Naive thymus-derived CD4-positive, alpha-beta T cell (primary cell): Measurements from ENCODE around the gene CEP55. TPM values are rescaled to one million over a fixed set of nuclear protein-coding genes. Genes with fewer than 3 reads are reported as not detected.

Experiments used
- ATAC-seq: fragments of 150-1000 bp; cut with Tn5 transposase; 2 replicates; pipeline ENCODE4 v1.10.0; 2021; ENCODE audit warnings: mild to moderate bottlenecking, moderate library complexity
- CTCF ChIA-PET: fragments of 350-600 bp; sonication (Branson Sonifier 250); formaldehyde crosslinking; loops from one replicate; lab custom pipeline; 2021; ENCODE audit warnings: antibody characterized with exemption; lab: Charles Lee
- POLR2A ChIA-PET: fragments of 350-600 bp; sonication (Branson Sonifier 250); formaldehyde crosslinking; loops from one replicate; lab custom pipeline; 2021; ENCODE audit warnings: antibody characterized with exemption, inconsistent platforms; lab: Charles Lee
- DNase-seq, 9 donors: peaks; one replicate each; pipeline versions ENCODE4 v3.0.0 to v3.0.0-alpha.2; 2020 to 2022; ENCODE audit warnings: mixed read lengths in 1 of 9
- H3K27ac ChIP-seq: one replicate; pipeline ENCODE4 v1.7.0; 2013; ENCODE audit warnings: mild to moderate bottlenecking, low read depth, low read length, moderate library complexity
- H3K27me3 ChIP-seq, 2 donors: one replicate each; pipeline ENCODE4 v1.7.0; 2013; ENCODE audit warnings: low read length in 2 of 2, mild to moderate bottlenecking in 2 of 2, moderate library complexity in 2 of 2; ENCODE audit not compliant: control insufficient read depth in 2 of 2, insufficient read depth in 2 of 2
- H3K36me3 ChIP-seq, 3 experiments: 1 replicate in 2 of 3; 2 replicates in 1 of 3; pipeline ENCODE4 v1.7.0; 2013; ENCODE audit warnings: low read length in 3 of 3, mild to moderate bottlenecking in 3 of 3, moderate library complexity in 1 of 3; ENCODE audit not compliant: insufficient read depth in 3 of 3, control insufficient read depth in 2 of 3
- H3K4me1 ChIP-seq, 2 donors: one replicate each; pipeline ENCODE4 v1.7.0; 2013; ENCODE audit warnings: low read length in 2 of 2, mild to moderate bottlenecking in 2 of 2, moderate library complexity in 1 of 2; ENCODE audit not compliant: control insufficient read depth in 2 of 2, insufficient read depth in 2 of 2
- H3K4me3 ChIP-seq: 2 replicates; pipeline ENCODE4 v1.7.0; 2013; ENCODE audit warnings: mild to moderate bottlenecking, low read length
- H3K9me3 ChIP-seq, 3 experiments: 1 replicate in 2 of 3; 2 replicates in 1 of 3; pipeline ENCODE4 v1.7.0; 2013; ENCODE audit warnings: low read length in 3 of 3; ENCODE audit not compliant: control insufficient read depth in 2 of 3
- H3K27ac Mint-ChIP-seq, 9 donors: one replicate each; pipeline ENCODE4 v1.8.0; 2020 to 2022; ENCODE audit warnings: mixed read lengths in 9 of 9, mild to moderate bottlenecking in 8 of 9, moderate library complexity in 5 of 9, inconsistent platforms in 2 of 9
- H3K27me3 Mint-ChIP-seq, 5 donors: one replicate each; pipeline ENCODE4 v1.8.0; 2021 to 2022; ENCODE audit warnings: mixed read lengths in 5 of 5, mild to moderate bottlenecking in 1 of 5
- H3K36me3 Mint-ChIP-seq, 5 donors: one replicate each; pipeline ENCODE4 v1.8.0; 2020 to 2022; ENCODE audit warnings: mixed read lengths in 5 of 5, mild to moderate bottlenecking in 3 of 5, inconsistent platforms in 1 of 5
- H3K4me1 Mint-ChIP-seq, 7 donors: one replicate each; pipeline ENCODE4 v1.8.0; 2020 to 2022; ENCODE audit warnings: mixed read lengths in 7 of 7, mild to moderate bottlenecking in 3 of 7, inconsistent platforms in 1 of 7
- H3K4me3 Mint-ChIP-seq, 10 donors: one replicate each; pipeline ENCODE4 v1.8.0; 2020 to 2022; ENCODE audit warnings: mild to moderate bottlenecking in 10 of 10, mixed read lengths in 10 of 10, moderate library complexity in 6 of 10, inconsistent platforms in 2 of 10
- H3K9me3 Mint-ChIP-seq, 11 donors: one replicate each; pipeline ENCODE4 v1.8.0; 2020 to 2022; ENCODE audit warnings: mixed read lengths in 11 of 11, mild to moderate bottlenecking in 4 of 11, inconsistent platforms in 1 of 11, moderate library complexity in 1 of 11
- intact Hi-C, 2 donors: fragments of 100-400 bp; cut with micrococcal nuclease; formaldehyde crosslinking; loops; one replicate each; pipeline ENCODE4 v1.15.1; 2023
- polyA plus RNA-seq, 2 donors: library from polyadenylated mRNA; unstranded; fragments of 300-500 nt; fragmentation: Illumina TruSeq; gene quantifications; one replicate each; pipeline ENCODE4 v1.2.3, GENCODE V29; 2021
- total RNA-seq, 6 experiments: library from RNA in 5 of 6; stranded (reverse) in 5 of 6; gene quantifications; 1 replicate in 5 of 6; 2 replicates in 1 of 6; pipeline ENCODE4 v1.2.3 and lab custom pipeline; 2021 to 2026

CEP55 gene
- total and polyA plus RNA-seq, 7 experiments from 2014 or later, result 0.54 to 48.6 TPM; not detected in 5

DNA sequence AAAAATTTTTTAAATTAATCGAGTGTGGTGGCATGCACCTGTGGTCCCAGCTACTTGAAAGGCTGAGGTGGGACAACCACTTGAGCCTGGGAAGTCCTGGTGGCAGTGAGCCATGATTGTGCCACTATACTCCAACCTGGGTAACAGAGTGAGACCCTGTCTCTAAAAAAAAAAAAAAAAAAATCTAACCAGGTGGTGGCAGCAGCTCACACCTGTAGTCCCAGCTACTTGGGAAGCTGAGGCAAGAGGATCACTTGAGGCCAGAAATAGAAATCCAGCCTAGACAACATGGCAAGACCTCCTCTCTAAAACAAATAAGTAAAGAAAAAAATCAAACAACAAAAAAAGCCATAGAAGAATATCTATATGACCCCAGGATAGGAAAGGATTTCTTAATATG, 10.7 kb upstream of the CEP55 start:
- peaks cover 3 to 45% (median 35%) of the 10 kb centered on the region in 5 donors for H3K27me3 Mint-ChIP-seq
- intact Hi-C loops, result loop anchor here in 1 of 2 donors (1.0 to 10.0 kb wide), 2 partner anchors 26 to 401 kb away; no protein-coding TSS in a partner anchor
- peaks cover 0 to 5% (median 0%) of the 10 kb centered on the region in 5 donors for H3K36me3 Mint-ChIP-seq
- no peak overlapping the region for H3K4me3 Mint-ChIP-seq
- H3K27ac Mint-ChIP-seq, result no peak overlapping the region
- Histone ChIP-seq H3K27ac (no peak overlapping the region), H3K36me3 (no peaks in the 10 kb centered on the region), H3K4me1 (peaks cover 5 to 6% of the 10 kb centered on the region in 2 donors), H3K27me3 (peaks cover 3 to 9% of the 10 kb centered on the region in 2 donors), H3K9me3 (no peaks in the 10 kb centered on the region), H3K4me3 (no peak overlapping the region)
- ChIA-PET POLR2A (no interaction called here), CTCF (interaction anchor here (1.1 to 14.5 kb wide), 2 partner anchors 26 to 110 kb away, joined by 3 to 309 read pairs; no protein-coding TSS in a partner anchor)
- no peak for ATAC-seq
- DNase-seq, result no peak
- H3K4me1 Mint-ChIP-seq, result peaks cover 5 to 14% (median 11%) of the 10 kb centered on the region in 7 donors
- peaks cover 0 to 2% (median 0%) of the 10 kb centered on the region in 11 donors for H3K9me3 Mint-ChIP-seq

DNA sequence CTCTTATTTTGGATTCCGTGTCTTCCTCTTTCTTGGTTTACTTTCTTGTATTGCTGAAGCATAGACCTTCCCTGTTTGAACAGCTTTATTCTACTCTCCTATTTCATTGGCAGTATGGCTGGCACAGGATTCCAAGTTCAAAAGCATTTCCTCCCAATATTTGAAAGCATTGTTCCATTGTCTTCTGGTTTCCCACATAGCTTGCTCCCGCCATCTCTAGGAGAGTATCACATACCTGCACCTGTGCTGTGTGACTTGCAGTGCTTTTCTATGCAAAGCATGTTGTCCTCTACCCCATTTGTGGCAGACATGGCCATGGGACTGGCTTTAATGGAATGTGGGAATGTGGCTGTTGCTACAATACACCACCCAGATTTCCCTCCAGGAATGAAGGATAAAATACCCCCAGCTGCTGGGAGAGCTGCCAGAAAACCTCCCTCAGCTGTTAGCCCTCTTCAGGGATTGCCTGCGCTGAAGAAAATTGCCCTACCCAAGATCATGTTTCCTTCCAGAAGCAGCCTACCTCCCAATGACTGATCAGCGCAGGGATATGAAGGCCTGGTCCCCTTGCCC, 7.4 kb upstream of the CEP55 start:
- Histone ChIP-seq H3K27me3 (no peaks in the 10 kb centered on the region), H3K36me3 (no peaks in the 10 kb centered on the region), H3K9me3 (no peaks in the 10 kb centered on the region), H3K27ac (no peak overlapping the region), H3K4me3 (no peak overlapping the region), H3K4me1 (no peaks in the 10 kb centered on the region)
- no peak overlapping the region for H3K27ac Mint-ChIP-seq
- POLR2A ChIA-PET, result no interaction called here
- no peak for DNase-seq
- no peaks in the 10 kb centered on the region for H3K4me1 Mint-ChIP-seq
- intact Hi-C loops, result loop anchor here in 1 of 2 donors (10.0 kb wide), 1 partner anchor 404 kb away; no protein-coding TSS in a partner anchor
- peaks cover 0 to 5% (median 0%) of the 10 kb centered on the region in 5 donors for H3K36me3 Mint-ChIP-seq
- H3K9me3 Mint-ChIP-seq, result peaks cover 0 to 2% (median 0%) of the 10 kb centered on the region in 11 donors
- CTCF ChIA-PET, result interaction anchor here (1.1 to 14.5 kb wide), 2 partner anchors 113 to 373 kb away, joined by 3 to 309 read pairs; no protein-coding TSS in a partner anchor
- H3K27me3 Mint-ChIP-seq, result peaks cover 3 to 34% (median 22%) of the 10 kb centered on the region in 5 donors
- no peak for ATAC-seq
- no peak overlapping the region for H3K4me3 Mint-ChIP-seq

DNA sequence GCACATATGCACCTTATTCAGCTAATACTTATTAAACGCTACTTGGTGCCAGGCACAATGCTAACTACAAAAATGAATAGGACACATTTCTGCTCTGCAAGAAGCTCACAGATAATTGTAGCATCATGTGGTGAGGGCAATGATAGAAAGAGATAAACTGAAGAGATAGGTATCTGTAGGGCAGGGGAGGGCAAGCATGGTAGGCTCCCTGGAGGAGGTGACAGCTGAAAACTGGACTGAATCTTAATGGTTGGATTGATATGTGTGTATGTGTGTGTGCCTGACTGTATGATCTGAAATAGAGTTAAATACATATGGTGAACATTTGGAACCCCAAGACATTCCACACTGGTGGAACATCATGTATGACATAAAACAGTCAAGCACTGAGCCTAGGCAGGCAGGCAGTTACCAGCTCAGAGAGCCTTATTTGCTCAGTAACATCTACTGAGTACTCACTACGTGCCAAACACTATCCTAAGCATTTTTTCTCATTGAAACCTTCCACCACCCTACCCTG, 4.8 kb upstream of the CEP55 start:
- H3K36me3 Mint-ChIP-seq, result peaks cover 0 to 5% (median 0%) of the 10 kb centered on the region in 5 donors
- H3K27ac ChIP-seq, result no peak overlapping the region
- intact Hi-C loops, result loop anchor here (10.0 kb wide), 2 partner anchors 1247 to 1697 kb away; partner anchors contain the start of gene TNKS2 (in 1 of the 2)
- H3K27me3 ChIP-seq, result no peaks in the 10 kb centered on the region
- H3K4me1 Mint-ChIP-seq, result peaks cover 0 to 10% (median 6%) of the 10 kb centered on the region in 7 donors
- ChIA-PET POLR2A (interaction anchor here (0.5 kb wide), 1 partner anchor 63 kb away, joined by 4 read pairs; no protein-coding TSS in a partner anchor), CTCF (interaction anchor here (0.6 to 14.5 kb wide), 4 partner anchors 9 to 206 kb away, joined by 3 to 309 read pairs (median 8); partner anchors contain the start of gene MYOF)
- peaks cover 3 to 25% (median 17%) of the 10 kb centered on the region in 5 donors for H3K27me3 Mint-ChIP-seq
- H3K4me3 Mint-ChIP-seq, result no peak overlapping the region
- H3K27ac Mint-ChIP-seq, result no peak overlapping the region
- no peaks in the 10 kb centered on the region for H3K9me3 ChIP-seq
- no peaks in the 10 kb centered on the region for H3K36me3 ChIP-seq
- ATAC-seq (no peak), DNase-seq (no peak)
- peaks cover 3 to 8% of the 10 kb centered on the region in 2 donors for H3K4me1 ChIP-seq
- H3K4me3 ChIP-seq, result no peak overlapping the region
- peaks cover 0 to 2% (median 0%) of the 10 kb centered on the region in 11 donors for H3K9me3 Mint-ChIP-seq

DNA sequence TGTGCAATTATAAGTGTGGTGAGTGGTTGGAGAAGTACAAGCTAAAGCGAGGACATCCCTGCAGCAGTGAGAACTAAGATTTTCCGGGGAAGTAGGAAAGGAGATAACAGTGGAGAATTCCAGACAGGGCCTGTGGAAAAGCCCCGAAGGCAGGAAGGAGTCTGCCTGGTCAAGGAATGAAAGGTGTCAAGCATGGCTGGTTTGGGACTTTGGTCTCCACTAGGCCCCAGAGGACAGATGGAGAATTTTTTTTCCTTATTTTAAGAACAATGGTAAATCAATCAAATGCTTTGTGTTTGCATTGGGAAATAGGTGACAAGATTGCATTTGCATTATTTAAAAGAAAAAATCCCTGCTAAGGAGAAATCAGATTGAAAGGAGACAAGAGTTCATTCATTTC, 3.2 kb upstream of the CEP55 start:
- peaks cover 3 to 21% (median 17%) of the 10 kb centered on the region in 5 donors for H3K27me3 Mint-ChIP-seq
- POLR2A ChIA-PET, result no interaction called here
- ATAC-seq (no peak), DNase-seq (no peak)
- peaks cover 0 to 5% (median 0%) of the 10 kb centered on the region in 5 donors for H3K36me3 Mint-ChIP-seq
- no peak overlapping the region for H3K4me3 Mint-ChIP-seq
- no peak overlapping the region for H3K27ac ChIP-seq
- intact Hi-C loops, result loop anchor here (10.0 kb wide), 2 partner anchors 1248 to 1698 kb away; partner anchors contain the start of gene TNKS2 (in 1 of the 2)
- CTCF ChIA-PET, result no interaction called here
- peaks cover 0 to 22% (median 11%) of the 10 kb centered on the region in 7 donors for H3K4me1 Mint-ChIP-seq
- H3K27me3 ChIP-seq, result no peaks in the 10 kb centered on the region
- no peak overlapping the region for H3K4me3 ChIP-seq
- H3K36me3 ChIP-seq, result no peaks in the 10 kb centered on the region
- no peak overlapping the region for H3K27ac Mint-ChIP-seq
- peaks cover 7 to 11% of the 10 kb centered on the region in 2 donors for H3K4me1 ChIP-seq
- H3K9me3 ChIP-seq, result no peaks in the 10 kb centered on the region
- H3K9me3 Mint-ChIP-seq, result peaks cover 0 to 1% (median 0%) of the 10 kb centered on the region in 11 donors

DNA sequence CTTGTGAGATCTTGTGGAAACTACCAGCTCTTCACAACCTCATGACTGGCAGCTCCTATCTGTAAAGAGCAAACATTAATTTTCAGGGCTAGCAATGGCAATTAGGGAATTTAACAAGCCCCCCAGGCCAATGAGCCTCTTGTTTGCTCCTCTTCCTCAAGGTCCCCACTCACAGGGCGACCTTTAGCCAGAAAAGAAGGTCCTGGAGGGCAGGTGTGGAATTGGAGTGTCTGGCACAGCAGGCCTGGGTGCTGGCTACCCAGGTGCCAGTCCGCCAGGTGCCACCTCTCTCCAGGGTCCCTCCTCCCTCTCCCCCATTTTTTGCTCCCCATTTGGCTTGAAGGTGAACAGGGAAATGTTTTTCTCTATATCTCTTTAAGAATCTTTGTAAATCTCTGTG, 1.9 kb upstream of the CEP55 start:
- peaks cover 0 to 2% (median 0%) of the 10 kb centered on the region in 11 donors for H3K9me3 Mint-ChIP-seq
- H3K27me3 Mint-ChIP-seq, result peaks cover 0 to 14% (median 8%) of the 10 kb centered on the region in 5 donors
- H3K27ac Mint-ChIP-seq, result no peak overlapping the region
- H3K9me3 ChIP-seq, result no peaks in the 10 kb centered on the region
- ATAC-seq (no peak), DNase-seq (no peak)
- intact Hi-C loops, result loop anchor here (10.0 kb wide), 2 partner anchors 1250 to 1700 kb away; partner anchors contain the start of gene TNKS2 (in 1 of the 2)
- H3K36me3 ChIP-seq, result no peaks in the 10 kb centered on the region
- no peaks in the 10 kb centered on the region for H3K27me3 ChIP-seq
- H3K4me3 ChIP-seq, result no peak overlapping the region
- no peak overlapping the region for H3K27ac ChIP-seq
- peaks cover 0 to 4% (median 0%) of the 10 kb centered on the region in 5 donors for H3K36me3 Mint-ChIP-seq
- H3K4me3 Mint-ChIP-seq, result peak overlapping the region in 1 of 10 donors; percentile 13
- H3K4me1 Mint-ChIP-seq, result peaks cover 0 to 33% (median 12%) of the 10 kb centered on the region in 7 donors
- POLR2A ChIA-PET, result no interaction called here
- H3K4me1 ChIP-seq, result peaks cover 7 to 11% of the 10 kb centered on the region in 2 donors
- CTCF ChIA-PET, result interaction anchor here (1.5 kb wide), 1 partner anchor 12 kb away, joined by 3 read pairs; the partner anchor contains the start of gene MYOF

DNA sequence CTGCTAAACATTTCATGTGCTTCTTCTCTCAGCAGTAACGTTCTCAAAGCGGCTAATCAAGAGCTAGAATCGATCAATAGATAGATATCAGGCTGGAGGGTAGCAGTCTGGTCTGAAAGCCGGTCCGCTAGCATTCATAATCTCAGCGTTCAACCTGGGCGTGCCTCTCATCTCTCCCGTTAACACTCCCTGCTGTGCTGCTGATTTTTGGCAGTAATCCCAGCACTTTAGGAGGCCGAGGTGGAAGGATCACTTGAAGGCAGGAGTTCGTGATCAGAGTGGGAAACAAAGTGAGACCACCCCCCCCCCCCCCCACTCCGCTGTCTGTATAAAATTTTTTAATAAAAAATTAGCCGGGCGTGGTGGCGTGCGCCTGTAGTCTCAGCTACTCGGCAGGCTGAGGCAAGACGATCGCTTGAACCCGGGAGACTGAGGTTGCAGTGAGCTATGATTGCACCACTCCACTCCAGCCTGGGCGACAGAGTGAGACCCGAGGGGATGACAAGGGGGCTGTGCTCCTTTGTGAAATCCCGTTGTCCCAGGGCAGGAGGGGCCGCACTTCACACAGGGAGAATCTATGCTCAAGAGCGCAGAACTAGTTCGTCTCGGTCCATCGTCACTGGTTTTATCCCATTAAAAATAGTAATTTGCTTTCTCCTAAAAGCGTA, 624 bp upstream of the CEP55 start:
- intact Hi-C loops, result loop anchor here (1.0 to 10.0 kb wide), 19 partner anchors 9 to 1701 kb away; partner anchors contain the start of genes EXOC6 (in 2 of the 2), FRA10AC1 (in 2 of the 2), MYOF (in 2 of the 2) and TNKS2 (in 2 of the 2)
- POLR2A ChIA-PET, result interaction anchor here (0.7 kb wide), 1 partner anchor 1204 kb away, joined by 3 read pairs; no protein-coding TSS in a partner anchor

More for the DNA sequence above, 624 bp upstream of the CEP55 start:
- Mint-ChIP-seq H3K27ac (peak overlapping the region in 7 of 9 donors; percentile 13 to 88 (median 75)), H3K9me3 (peaks cover 0 to 2% (median 0%) of the 10 kb centered on the region in 11 donors), H3K4me3 (peak overlapping the region; percentile 84 to 95 (median 92)), H3K4me1 (peaks cover 0 to 46% (median 12%) of the 10 kb centered on the region in 7 donors), H3K27me3 (peaks cover 0 to 9% (median 8%) of the 10 kb centered on the region in 5 donors), H3K36me3 (peaks cover 0 to 9% (median 0%) of the 10 kb centered on the region in 5 donors)
- peaks cover 7 to 11% of the 10 kb centered on the region in 2 donors for H3K4me1 ChIP-seq
- no peaks in the 10 kb centered on the region for H3K36me3 ChIP-seq
- peak; percentile 24 for ATAC-seq
- no peaks in the 10 kb centered on the region for H3K9me3 ChIP-seq
- H3K27ac ChIP-seq, result no peak overlapping the region
- H3K27me3 ChIP-seq, result no peaks in the 10 kb centered on the region
- peak in 1 of 9 donors; percentile 12 for DNase-seq
- H3K4me3 ChIP-seq, result peak overlapping the region; percentile 100
- CTCF ChIA-PET, result interaction anchor here (0.6 to 1.2 kb wide), 5 partner anchors 13 to 619 kb away, joined by 3 to 6 read pairs (median 3); partner anchors contain the start of gene MYOF
